DOHH2 (cell line): ENCODE results near the gene TCL1B.

ENCODE experiments used
- H3F3A ChIP-seq: fragments of 200-600 bp; sonication (generic), shearing (Covaris generic); 2 replicates; pipeline ENCODE4 v1.6.0; 2016; ENCODE audit warnings: antibody characterized with exemption, mild to moderate bottlenecking; ENCODE audit not compliant: control insufficient read depth, insufficient read depth
- H3K27ac ChIP-seq: fragments of 200-600 bp; sonication (generic); 2 replicates; pipeline ENCODE4 v1.5.1; 2014; ENCODE audit warnings: low read depth, mild to moderate bottlenecking, low read length, moderate library complexity
- H3K27me3 ChIP-seq: fragments of 200-600 bp; sonication (generic); 2 replicates; pipeline ENCODE4 v1.6.1; 2014; ENCODE audit warnings: mild to moderate bottlenecking, low read length, mixed read lengths; ENCODE audit not compliant: control insufficient read depth
- H3K36me3 ChIP-seq: fragments of 200-600 bp; sonication (generic); 2 replicates; pipeline ENCODE4 v1.6.1; 2014; ENCODE audit warnings: mild to moderate bottlenecking, low read length, moderate library complexity, mixed read lengths; ENCODE audit not compliant: control insufficient read depth
- H3K4me1 ChIP-seq: fragments of 200-600 bp; sonication (generic); 2 replicates; pipeline ENCODE4 v1.6.1; 2014; ENCODE audit warnings: mild to moderate bottlenecking, low read length, mixed read lengths; ENCODE audit not compliant: control insufficient read depth
- H3K4me2 ChIP-seq: fragments of 200-600 bp; sonication (generic); 2 replicates; pipeline ENCODE4 v1.6.0; 2014; ENCODE audit warnings: mild to moderate bottlenecking, low read length, moderate library complexity
- H3K4me3 ChIP-seq: fragments of 200-600 bp; sonication (generic); 2 replicates; pipeline ENCODE4 v1.5.1; 2014; ENCODE audit warnings: mild to moderate bottlenecking, low read length, mixed read lengths
- H3K79me2 ChIP-seq: fragments of 200-600 bp; sonication (generic); 2 replicates; pipeline ENCODE4 v1.6.1; 2014; ENCODE audit warnings: mild to moderate bottlenecking, low read length, mixed read lengths; ENCODE audit not compliant: control insufficient read depth
- H3K9me2 ChIP-seq: fragments of 200-600 bp; sonication (generic); replicated peaks from 2 replicates; pipeline ENCODE4 v1.6.1; 2014; ENCODE audit warnings: mild to moderate bottlenecking, low read length, mixed read lengths; ENCODE audit not compliant: control insufficient read depth
- H3K9me3 ChIP-seq: fragments of 200-600 bp; sonication (generic); 2 replicates; pipeline ENCODE4 v1.6.1; 2014; ENCODE audit warnings: antibody characterized with exemption, low read length, mixed read lengths; ENCODE audit not compliant: control insufficient read depth, insufficient read depth
- H4K20me1 ChIP-seq: fragments of 200-600 bp; sonication (generic); 2 replicates; pipeline ENCODE4 v1.6.0; 2014; ENCODE audit warnings: low read depth, mild to moderate bottlenecking, antibody characterized with exemption, low read length, moderate library complexity; ENCODE audit not compliant: control insufficient read depth, insufficient read depth
- EZH2phosphoT487 ChIP-seq: fragments of 200-600 bp; sonication (generic); IDR thresholded peaks from 2 replicates; pipeline ENCODE4 v1.6.1; 2017; ENCODE audit warnings: borderline replicate concordance, mild to moderate bottlenecking, antibody characterized with exemption, low read length, moderate library complexity, mixed read lengths
- TF ChIP-seq, protein P1 (sequence below): fragments of 200-600 bp; sonication (generic); IDR thresholded peaks from one replicate; pipeline ENCODE4 v1.5.1; 2014; ENCODE audit warnings: antibody characterized with exemption, mild to moderate bottlenecking, low read depth, low read length; ENCODE audit not compliant: poor library complexity, severe bottlenecking

The TCL1B gene

DNA sequence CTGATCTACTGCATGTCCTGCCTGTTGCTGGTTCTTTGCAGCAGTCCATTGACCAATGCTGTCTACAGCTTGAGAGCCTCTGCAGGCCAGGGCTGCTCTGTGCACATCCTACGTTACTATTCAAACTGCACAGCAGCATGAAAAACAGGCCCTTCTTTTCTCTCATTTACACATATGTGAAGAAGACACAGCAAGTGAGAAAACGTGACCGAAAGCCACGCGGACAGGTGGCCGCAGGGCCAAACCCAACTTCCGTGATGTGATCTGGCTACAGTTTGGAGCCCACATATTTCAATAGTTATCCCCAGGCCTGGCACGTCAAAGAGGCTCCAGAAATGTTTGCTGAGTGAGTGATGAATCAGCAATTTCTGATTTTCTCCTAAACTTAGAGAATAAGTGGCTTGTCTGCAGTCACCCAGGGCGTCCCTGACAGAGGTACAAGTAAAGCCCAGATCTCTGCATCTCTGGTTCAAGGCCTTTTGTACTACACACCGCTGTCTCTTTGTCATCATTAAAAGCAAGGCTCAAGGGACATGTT lies 17.9 kb upstream of the TCL1B start:
- Histone ChIP-seq H3K4me1 (peaks cover 72% of the 10 kb centered on the region), H3K27ac (peak overlapping the region; percentile 49)

DNA sequence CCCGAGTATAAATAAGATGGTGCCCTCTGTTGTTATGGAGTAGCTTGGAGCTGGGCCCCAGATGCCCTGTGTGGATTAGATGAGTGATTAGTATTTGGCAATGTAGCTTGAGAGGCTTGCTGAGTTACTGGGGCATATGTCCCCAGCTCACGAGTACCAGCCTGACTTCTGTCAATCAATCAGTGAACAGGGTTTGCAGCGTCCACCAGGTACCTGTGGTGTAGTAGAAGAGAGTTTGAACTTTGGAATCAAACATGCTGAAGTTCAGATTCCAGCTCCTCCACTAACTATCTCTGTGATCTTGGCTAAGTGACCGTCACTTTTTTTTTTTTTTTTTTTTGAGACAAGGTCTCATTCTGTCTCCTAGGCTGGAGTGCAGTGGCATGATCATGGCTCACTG lies 11.6 kb upstream of the TCL1B start:
- no peak overlapping the region for H3K4me2 ChIP-seq
- TF ChIP-seq, protein P1, sequence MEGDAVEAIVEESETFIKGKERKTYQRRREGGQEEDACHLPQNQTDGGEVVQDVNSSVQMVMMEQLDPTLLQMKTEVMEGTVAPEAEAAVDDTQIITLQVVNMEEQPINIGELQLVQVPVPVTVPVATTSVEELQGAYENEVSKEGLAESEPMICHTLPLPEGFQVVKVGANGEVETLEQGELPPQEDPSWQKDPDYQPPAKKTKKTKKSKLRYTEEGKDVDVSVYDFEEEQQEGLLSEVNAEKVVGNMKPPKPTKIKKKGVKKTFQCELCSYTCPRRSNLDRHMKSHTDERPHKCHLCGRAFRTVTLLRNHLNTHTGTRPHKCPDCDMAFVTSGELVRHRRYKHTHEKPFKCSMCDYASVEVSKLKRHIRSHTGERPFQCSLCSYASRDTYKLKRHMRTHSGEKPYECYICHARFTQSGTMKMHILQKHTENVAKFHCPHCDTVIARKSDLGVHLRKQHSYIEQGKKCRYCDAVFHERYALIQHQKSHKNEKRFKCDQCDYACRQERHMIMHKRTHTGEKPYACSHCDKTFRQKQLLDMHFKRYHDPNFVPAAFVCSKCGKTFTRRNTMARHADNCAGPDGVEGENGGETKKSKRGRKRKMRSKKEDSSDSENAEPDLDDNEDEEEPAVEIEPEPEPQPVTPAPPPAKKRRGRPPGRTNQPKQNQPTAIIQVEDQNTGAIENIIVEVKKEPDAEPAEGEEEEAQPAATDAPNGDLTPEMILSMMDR: no peak
- TF ChIP-seq EZH2phosphoT487: no peak
- H3K27me3 ChIP-seq: peaks cover 11% of the 10 kb centered on the region

More for the DNA sequence above, 17.9 kb upstream of the TCL1B start:
- Histone ChIP-seq H3K9me2 (no peaks in the 10 kb centered on the region), H4K20me1 (no peaks in the 10 kb centered on the region), H3K4me2 (0 out of 2 replicates have a peak overlapping the region, but pooled peaks have one; percentile 22), H3K36me3 (peaks cover 8% of the 10 kb centered on the region), H3K9me3 (no peaks in the 10 kb centered on the region), H3K4me3 (no peak overlapping the region), H3F3A (no peaks in the 10 kb centered on the region), H3K79me2 (no peaks in the 10 kb centered on the region), H3K27me3 (peaks cover 2% of the 10 kb centered on the region; the same call in 1 of the 2 replicates)
- TF ChIP-seq, protein P1: no peak
- no peak for TF ChIP-seq EZH2phosphoT487

DNA sequence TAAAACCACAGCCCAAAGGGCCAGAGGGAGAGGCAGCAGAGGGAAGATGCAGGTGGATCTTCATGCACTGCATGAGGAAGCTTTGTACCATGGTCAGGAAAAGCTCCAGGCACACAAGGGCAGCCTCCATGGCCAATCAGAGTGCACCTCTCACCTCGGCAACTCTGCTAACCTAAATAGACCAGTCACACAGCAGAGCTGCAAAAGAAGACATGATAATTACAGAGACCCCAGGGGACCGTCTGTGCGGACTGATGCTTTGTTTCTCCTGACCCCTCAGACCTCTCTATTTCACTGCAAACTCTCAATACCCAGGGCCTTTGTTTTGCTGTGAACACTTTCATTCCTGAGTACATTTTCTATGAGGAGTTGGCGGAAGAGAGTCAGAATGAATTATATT lies 10.7 kb upstream of the TCL1B start:
- H3K4me3 ChIP-seq: no peak overlapping the region
- no peaks in the 10 kb centered on the region for H3K9me2 ChIP-seq
- H3K9me3 ChIP-seq: 0 out of 2 replicates have a peak, but pooled peaks cover 5% of the 10 kb centered on the region
- H3K79me2 ChIP-seq: no peaks in the 10 kb centered on the region
- H3K27ac ChIP-seq: no peak overlapping the region
- TF ChIP-seq, protein P1: no peak
- no peak for TF ChIP-seq EZH2phosphoT487
- H3F3A ChIP-seq: no peaks in the 10 kb centered on the region
- H3K36me3 ChIP-seq: no peaks in the 10 kb centered on the region
- H3K4me1 ChIP-seq: peaks cover 14% of the 10 kb centered on the region
- H4K20me1 ChIP-seq: no peaks in the 10 kb centered on the region
- H3K4me2 ChIP-seq: no peak overlapping the region
- peaks cover 11% of the 10 kb centered on the region for H3K27me3 ChIP-seq

More for the DNA sequence above, 11.6 kb upstream of the TCL1B start:
- Histone ChIP-seq H3K9me3 (0 out of 2 replicates have a peak, but pooled peaks cover 5% of the 10 kb centered on the region), H3K36me3 (no peaks in the 10 kb centered on the region), H3K9me2 (no peaks in the 10 kb centered on the region), H3K4me3 (no peak overlapping the region), H3K79me2 (no peaks in the 10 kb centered on the region), H4K20me1 (no peaks in the 10 kb centered on the region), H3K4me1 (peaks cover 14% of the 10 kb centered on the region), H3F3A (no peaks in the 10 kb centered on the region), H3K27ac (no peak overlapping the region)
